HG02588 (cell line): ENCODE data around the gene KLHDC4.

Experiments
- ATAC-seq: cut with Tn5 transposase; IDR thresholded peaks from one replicate; pipeline ENCODE4 v1.9.1; 2021; ENCODE audit warnings: mild to moderate bottlenecking, moderate library complexity; ENCODE audit not compliant: unreplicated experiment

KLHDC4 gene

GRCh38 chr16:87701505-87701921, 64.3 kb downstream of the KLHDC4 start:
- no peak for ATAC-seq

GRCh38 chr16:87701078-87701460, 64.7 kb downstream of the KLHDC4 start:
- ATAC-seq = no peak

- ATAC-seq = no peak
Measured at GRCh38 chr16:87700406-87701077, 65.2 kb downstream of the KLHDC4 start.

- no peak for ATAC-seq
Measured at GRCh38 chr16:87698676-87699199, 67.0 kb downstream of the KLHDC4 start.

GRCh38 chr16:87698241-87698640, 67.5 kb downstream of the KLHDC4 start:
- no peak for ATAC-seq

GRCh38 chr16:87697792-87698191, 68.0 kb downstream of the KLHDC4 start:
- ATAC-seq = no peak

GRCh38 chr16:87697256-87697655, 68.5 kb downstream of the KLHDC4 start:
- ATAC-seq = no peak

- no peak for ATAC-seq
Measured at GRCh38 chr16:87696726-87697125, 69.1 kb downstream of the KLHDC4 start.

GRCh38 chr16:87695534-87695933, 70.3 kb downstream of the KLHDC4 start:
- no peak for ATAC-seq

GRCh38 chr16:87694441-87695125, 71.2 kb downstream of the KLHDC4 start:
- ATAC-seq = no peak

GRCh38 chr16:87693827-87694226, 72.0 kb downstream of the KLHDC4 start:
- ATAC-seq = no peak

- no peak for ATAC-seq
Measured at GRCh38 chr16:87692756-87693155, 73.0 kb downstream of the KLHDC4 start.

- ATAC-seq = no peak
Measured at GRCh38 chr16:87692176-87692575, 73.6 kb downstream of the KLHDC4 start.

GRCh38 chr16:87691686-87692079, 74.1 kb downstream of the KLHDC4 start:
- no peak for ATAC-seq

GRCh38 chr16:87690911-87691685, 74.7 kb downstream of the KLHDC4 start:
- ATAC-seq = no peak

GRCh38 chr16:87689956-87690465, 75.8 kb downstream of the KLHDC4 start:
- no peak for ATAC-seq

- ATAC-seq = no peak
Measured at GRCh38 chr16:87688876-87689815, 76.6 kb downstream of the KLHDC4 start.

GRCh38 chr16:87687998-87688529, 77.7 kb downstream of the KLHDC4 start:
- no peak for ATAC-seq

- ATAC-seq = no peak
Measured at GRCh38 chr16:87687126-87687910, 78.5 kb downstream of the KLHDC4 start.
